Superior temporal gyrus (tissue), 1 donor: ENCODE measurements around the gene CHN1.
A peak's percentile ranks its signal among the peaks of the same experiment; 100 is the strongest.

ENCODE experiments used
- DNase-seq: peaks from one replicate; pipeline ENCODE4 v3.0.0-alpha.2; 2016; ENCODE audit errors: extremely low spot score

CHN1 gene

GRCh38 chr2:174873471-174873870 is 131.7 kb downstream of the CHN1 start:
- DNase-seq = no peak

- no peak for DNase-seq
Measured at GRCh38 chr2:174870787-174871186, 134.4 kb downstream of the CHN1 start.

GRCh38 chr2:174868878-174869277 is 136.3 kb downstream of the CHN1 start:
- no peak for DNase-seq

GRCh38 chr2:174866421-174866820 is 138.8 kb downstream of the CHN1 start:
- DNase-seq = no peak

DNA sequence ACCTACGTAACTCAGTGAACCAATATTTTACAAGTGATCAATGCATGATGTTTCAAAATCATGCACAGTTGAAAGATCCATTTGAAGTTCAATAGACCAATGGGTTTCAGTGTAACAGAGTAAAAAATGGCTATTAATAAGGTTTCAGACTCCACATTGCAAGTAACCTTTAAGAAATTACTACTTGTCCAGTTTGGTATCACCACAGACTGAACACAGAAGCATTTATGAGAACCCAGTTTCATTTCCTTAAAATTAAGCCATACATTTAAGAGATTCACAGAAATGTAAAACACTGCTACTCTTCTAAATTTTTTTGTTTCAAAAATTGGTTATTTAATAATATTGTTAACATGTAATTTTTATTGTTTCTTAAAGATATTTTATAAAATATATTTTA is 142.0 kb downstream of the CHN1 start:
- no peak for DNase-seq

DNA sequence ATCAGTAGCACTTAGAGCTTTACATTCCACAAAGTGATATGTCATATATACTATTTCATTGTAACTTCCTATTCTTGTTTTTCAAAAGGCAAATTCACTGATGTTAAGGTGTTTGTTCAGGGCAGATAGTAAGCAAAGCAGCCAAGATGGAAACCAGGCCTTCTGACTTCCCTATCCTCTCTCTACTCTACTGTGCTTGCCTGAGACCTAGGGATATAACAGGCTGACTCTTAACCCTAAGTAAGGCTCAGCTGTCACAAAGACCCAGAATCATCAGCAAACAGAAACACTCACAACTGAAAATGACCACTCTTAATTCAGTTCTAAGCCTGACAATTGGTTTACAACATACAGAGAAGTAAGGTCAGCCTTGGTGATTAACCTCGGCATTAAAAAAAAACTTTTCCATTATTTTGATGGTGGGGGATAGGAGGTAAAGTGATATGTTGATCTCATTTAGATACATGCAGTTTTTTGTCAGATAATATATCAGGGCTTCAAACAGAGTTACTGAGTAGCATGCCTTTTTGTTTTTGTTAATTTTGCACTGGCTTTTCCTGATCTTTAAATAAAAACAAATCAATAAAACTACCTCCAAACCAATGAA is 145.5 kb downstream of the CHN1 start:
- no peak for DNase-seq

DNA sequence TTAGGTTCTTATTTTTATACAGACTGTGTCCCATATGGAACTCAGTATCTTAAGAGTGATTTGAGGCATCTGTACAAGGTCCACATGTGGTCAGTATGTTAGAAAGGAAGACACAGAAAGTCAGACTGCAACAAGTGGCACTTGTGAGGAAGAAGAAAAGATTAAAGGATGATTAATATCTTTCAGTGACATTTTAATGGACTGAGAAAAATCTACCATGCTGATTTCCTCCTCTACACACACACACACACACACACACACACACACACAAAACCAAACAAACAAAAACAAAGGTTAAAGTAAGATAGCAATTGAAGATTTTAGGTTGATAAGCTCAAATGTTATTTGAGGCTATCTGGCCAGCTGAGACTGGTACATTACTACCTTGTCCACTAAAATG is 146.4 kb downstream of the CHN1 start:
- DNase-seq = no peak

- DNase-seq = no peak
Measured at GRCh38 chr2:174856447-174856846, 148.7 kb downstream of the CHN1 start.

- peak; percentile 85 for DNase-seq
Measured at GRCh38 chr2:174846941-174847938, 157.9 kb downstream of the CHN1 start.

DNA sequence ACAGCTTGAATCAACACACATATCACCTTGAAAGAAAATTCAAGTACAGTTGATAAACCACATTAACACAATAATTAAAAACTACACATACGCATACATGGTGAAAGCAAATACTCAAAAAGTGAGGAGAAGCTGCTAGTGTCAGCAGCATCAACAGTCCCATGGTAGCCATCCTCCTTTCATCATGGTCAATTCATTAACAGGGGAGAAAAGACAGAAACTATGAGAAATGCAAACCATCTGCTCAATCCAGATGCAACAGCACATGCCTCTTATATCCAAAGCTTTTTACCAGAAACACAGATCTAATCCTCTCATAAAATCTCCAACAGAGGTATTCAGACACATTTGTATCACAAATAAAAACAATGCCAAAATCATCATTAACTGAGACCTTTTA is 159.0 kb downstream of the CHN1 start:
- DNase-seq = no peak

- peak; percentile 57 for DNase-seq
Measured at GRCh38 chr2:174844295-174844708, 160.9 kb downstream of the CHN1 start.

GRCh38 chr2:174842496-174842895 is 162.7 kb downstream of the CHN1 start:
- DNase-seq = no peak

DNA sequence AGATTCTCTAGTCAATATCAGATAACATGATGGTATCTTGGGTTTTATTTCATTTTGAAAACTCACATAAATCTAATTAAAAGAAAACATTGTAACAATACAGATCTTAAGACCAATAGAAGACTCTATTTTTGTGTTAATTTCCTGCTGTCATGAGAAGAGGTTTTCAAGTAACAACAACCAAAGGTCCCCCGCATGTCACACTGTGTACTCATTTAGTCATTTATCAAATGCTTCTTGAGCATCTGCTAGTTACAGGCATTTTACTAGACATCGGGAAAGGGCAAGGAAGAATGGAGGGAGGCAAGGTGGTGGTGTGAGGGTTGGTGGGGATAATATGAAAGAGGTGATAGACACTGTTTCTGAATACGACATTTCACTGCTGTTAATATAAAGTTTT is 163.2 kb downstream of the CHN1 start:
- DNase-seq = no peak

GRCh38 chr2:174841350-174841749 is 163.8 kb downstream of the CHN1 start:
- no peak for DNase-seq

- DNase-seq = no peak
Measured at GRCh38 chr2:174840436-174840835, 164.7 kb downstream of the CHN1 start.

- no peak for DNase-seq
Measured at GRCh38 chr2:174839662-174840061, 165.5 kb downstream of the CHN1 start.

GRCh38 chr2:174836995-174837390 is 168.2 kb downstream of the CHN1 start:
- DNase-seq = no peak

- no peak for DNase-seq
Measured at GRCh38 chr2:174836377-174836994, 168.7 kb downstream of the CHN1 start.

- DNase-seq = no peak
Measured at GRCh38 chr2:174835797-174836255, 169.4 kb downstream of the CHN1 start.

DNA sequence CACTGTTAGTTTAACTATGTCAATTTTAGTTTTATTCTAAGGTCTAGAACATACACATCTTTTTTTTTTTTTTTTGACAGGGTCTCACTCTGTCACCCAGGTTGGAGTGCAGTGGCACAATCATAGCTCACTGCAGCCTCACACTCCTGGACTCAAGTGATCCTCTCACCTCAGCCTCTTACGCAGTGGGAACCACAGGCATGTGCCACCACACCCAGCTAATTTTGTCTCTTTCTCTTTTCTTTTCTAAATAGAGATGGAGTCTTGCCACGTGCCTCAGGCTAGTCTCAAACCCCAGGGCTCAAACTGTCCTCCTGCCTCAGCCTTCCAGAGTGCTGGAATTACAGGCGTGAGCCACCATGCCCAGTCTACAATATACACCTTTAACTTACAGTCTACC is 171.4 kb downstream of the CHN1 start:
- no peak for DNase-seq

GRCh38 chr2:174830561-174830960 is 174.6 kb downstream of the CHN1 start:
- DNase-seq = no peak

DNA sequence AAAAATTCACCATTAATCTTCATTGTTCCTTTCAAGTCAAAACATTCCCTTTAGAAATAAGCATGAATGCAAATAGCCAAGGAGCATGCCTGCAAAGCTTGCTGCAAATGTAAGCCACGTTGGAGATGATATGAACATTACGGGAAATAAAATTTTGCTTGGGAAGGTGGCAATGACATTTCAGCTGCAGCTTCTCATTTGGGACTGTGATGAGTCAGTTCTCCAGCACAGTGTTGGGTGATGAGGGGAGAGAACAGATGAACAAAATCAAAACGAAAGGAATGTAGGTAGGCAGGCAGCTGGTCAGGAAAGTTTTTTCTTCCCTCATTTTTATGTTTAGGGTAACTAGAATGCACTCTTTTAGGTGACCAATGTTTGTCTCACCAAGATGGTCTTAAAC is 175.6 kb downstream of the CHN1 start:
- DNase-seq = no peak
